Measurements from ENCODE around the gene MACO1.
"Not testable (repeated sequence)": the region's sequence is repeated elsewhere in the genome, so short reads cannot be mapped to it uniquely, and the experiment has no call there.

Gene MACO1

GRCh38 chr1:25500694-25501093 is 70.0 kb downstream of the MACO1 start:
- DNase-seq, result no peak

GRCh38 chr1:25501235-25502058 is 70.8 kb downstream of the MACO1 start:
- DNase-seq, result no peak

GRCh38 chr1:25502957-25503356 is 72.3 kb downstream of the MACO1 start:
- DNase-seq, result no peak

- no peak for DNase-seq
Measured at GRCh38 chr1:25503551-25504426, 73.1 kb downstream of the MACO1 start.

GRCh38 chr1:25504706-25505595 is 74.3 kb downstream of the MACO1 start:
- DNase-seq, result no peak

- no peak for DNase-seq
Measured at GRCh38 chr1:25505656-25506385, 75.1 kb downstream of the MACO1 start.

GRCh38 chr1:25506566-25507463 is 76.1 kb downstream of the MACO1 start:
- DNase-seq, result not testable (repeated sequence)

- DNase-seq, result no peak
Measured at GRCh38 chr1:25513666-25514065, 83.0 kb downstream of the MACO1 start.

GRCh38 chr1:25515033-25515432 is 84.3 kb downstream of the MACO1 start:
- no peak for DNase-seq

GRCh38 chr1:25516686-25517085 is 86.0 kb downstream of the MACO1 start:
- no peak for DNase-seq

- DNase-seq, result no peak
Measured at GRCh38 chr1:25517476-25518394, 87.0 kb downstream of the MACO1 start.

GRCh38 chr1:25519624-25520023 is 88.9 kb downstream of the MACO1 start:
- no peak for DNase-seq

GRCh38 chr1:25520446-25521061 is 89.9 kb downstream of the MACO1 start:
- no peak for DNase-seq

GRCh38 chr1:25522031-25522655 is 91.4 kb downstream of the MACO1 start:
- no peak for DNase-seq

- DNase-seq, result no peak
Measured at GRCh38 chr1:25523542-25523941, 92.8 kb downstream of the MACO1 start.

- DNase-seq, result no peak
Measured at GRCh38 chr1:25524568-25525360, 94.1 kb downstream of the MACO1 start.

GRCh38 chr1:25525361-25525688 is 94.6 kb downstream of the MACO1 start:
- DNase-seq, result no peak

- no peak for DNase-seq
Measured at GRCh38 chr1:25526753-25527152, 96.1 kb downstream of the MACO1 start.
